RWPE2 (cell line): ENCODE measurements around the gene PPP1R14D.

ENCODE experiments used
- ATAC-seq: fragments of 200-7000 bp; cut with Tn5 transposase; 3 replicates; pipeline ENCODE4 v1.9.1; 2021; ENCODE audit warnings: low read depth
- DNase-seq: peaks from one replicate; pipeline ENCODE4 v3.0.0-alpha.2; 2020; ENCODE audit warnings: low spot score
- H3K27ac ChIP-seq: fragments of 450-650 bp; 2 replicates; pipeline ENCODE4 v1.5.1; 2017; ENCODE audit warnings: mild to moderate bottlenecking; ENCODE audit not compliant: poor library complexity, severe bottlenecking
- H3K27me3 ChIP-seq: fragments of 250-450 bp; sonication (Bioruptor Pico); 2 replicates; pipeline ENCODE4 v1.5.1; 2021; ENCODE audit warnings: mild to moderate bottlenecking, moderate library complexity; ENCODE audit not compliant: insufficient read depth, poor library complexity, severe bottlenecking
- H3K36me3 ChIP-seq: fragments of 250-450 bp; sonication (Bioruptor Pico); 2 replicates; pipeline ENCODE4 v1.5.1; 2020; ENCODE audit warnings: low read depth, mild to moderate bottlenecking, moderate library complexity
- H3K4me1 ChIP-seq: fragments of 250-450 bp; sonication (Bioruptor Pico); 2 replicates; pipeline ENCODE4 v1.5.1; 2021; ENCODE audit warnings: mild to moderate bottlenecking, moderate library complexity; ENCODE audit not compliant: insufficient read depth, poor library complexity, severe bottlenecking
- H3K4me3 ChIP-seq: fragments of 250-450 bp; sonication (Bioruptor Pico); 2 replicates; pipeline ENCODE4 v1.5.1; 2021; ENCODE audit warnings: mild to moderate bottlenecking, moderate library complexity; ENCODE audit not compliant: severe bottlenecking
- H3K9me3 ChIP-seq: fragments of 250-450 bp; sonication (Bioruptor Pico); 2 replicates; pipeline ENCODE4 v1.5.1; 2021; ENCODE audit warnings: mild to moderate bottlenecking, moderate library complexity; ENCODE audit not compliant: severe bottlenecking
- TF ChIP-seq, protein P1 (sequence below): fragments of 450-650 bp; IDR thresholded peaks from one replicate; pipeline ENCODE4 v1.5.1; 2017; ENCODE audit warnings: mild to moderate bottlenecking, moderate library complexity; ENCODE audit not compliant: poor library complexity, severe bottlenecking

The PPP1R14D gene

DNA sequence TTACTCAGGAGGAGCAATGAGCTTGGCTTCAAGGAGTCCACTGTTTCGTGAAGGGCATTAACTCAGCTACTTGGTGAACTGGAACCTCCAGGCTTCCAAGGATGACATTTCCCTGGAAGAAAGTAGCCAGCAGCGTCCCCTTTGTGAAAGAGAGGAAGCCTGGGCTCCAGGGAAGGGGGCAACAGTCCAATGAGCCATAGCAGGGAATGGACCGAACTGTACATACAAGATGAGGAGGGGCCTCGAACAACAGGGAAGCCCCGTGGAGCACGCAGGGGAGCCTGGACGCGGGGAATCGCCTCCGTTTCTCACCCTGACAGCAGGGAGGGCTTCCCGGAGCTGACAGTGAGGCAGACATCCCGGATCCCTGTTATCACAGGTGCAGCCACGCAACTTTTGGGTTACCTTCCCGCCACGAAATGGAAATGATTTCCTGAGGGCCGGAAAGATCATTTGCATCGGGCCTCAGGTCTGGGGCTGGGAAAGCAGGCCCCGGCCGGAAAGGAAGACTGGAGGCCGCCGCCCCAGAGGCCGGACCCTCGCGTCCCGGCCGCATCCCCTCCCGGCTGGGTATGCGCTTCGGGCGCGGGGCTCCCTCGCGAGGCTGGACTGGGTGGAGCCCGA, 14.9 kb upstream of the PPP1R14D start:
- Histone ChIP-seq H3K4me1 (peaks cover 24% of the 10 kb centered on the region), H3K27me3 (no peaks in the 10 kb centered on the region), H3K9me3 (no peaks in the 10 kb centered on the region), H3K36me3 (peaks cover 28% of the 10 kb centered on the region), H3K27ac (peak overlapping the region; percentile 90), H3K4me3 (peak overlapping the region; percentile 61)
- ATAC-seq (no peak), DNase-seq (no peak)
- TF ChIP-seq, protein P1, sequence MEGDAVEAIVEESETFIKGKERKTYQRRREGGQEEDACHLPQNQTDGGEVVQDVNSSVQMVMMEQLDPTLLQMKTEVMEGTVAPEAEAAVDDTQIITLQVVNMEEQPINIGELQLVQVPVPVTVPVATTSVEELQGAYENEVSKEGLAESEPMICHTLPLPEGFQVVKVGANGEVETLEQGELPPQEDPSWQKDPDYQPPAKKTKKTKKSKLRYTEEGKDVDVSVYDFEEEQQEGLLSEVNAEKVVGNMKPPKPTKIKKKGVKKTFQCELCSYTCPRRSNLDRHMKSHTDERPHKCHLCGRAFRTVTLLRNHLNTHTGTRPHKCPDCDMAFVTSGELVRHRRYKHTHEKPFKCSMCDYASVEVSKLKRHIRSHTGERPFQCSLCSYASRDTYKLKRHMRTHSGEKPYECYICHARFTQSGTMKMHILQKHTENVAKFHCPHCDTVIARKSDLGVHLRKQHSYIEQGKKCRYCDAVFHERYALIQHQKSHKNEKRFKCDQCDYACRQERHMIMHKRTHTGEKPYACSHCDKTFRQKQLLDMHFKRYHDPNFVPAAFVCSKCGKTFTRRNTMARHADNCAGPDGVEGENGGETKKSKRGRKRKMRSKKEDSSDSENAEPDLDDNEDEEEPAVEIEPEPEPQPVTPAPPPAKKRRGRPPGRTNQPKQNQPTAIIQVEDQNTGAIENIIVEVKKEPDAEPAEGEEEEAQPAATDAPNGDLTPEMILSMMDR: no peak

DNA sequence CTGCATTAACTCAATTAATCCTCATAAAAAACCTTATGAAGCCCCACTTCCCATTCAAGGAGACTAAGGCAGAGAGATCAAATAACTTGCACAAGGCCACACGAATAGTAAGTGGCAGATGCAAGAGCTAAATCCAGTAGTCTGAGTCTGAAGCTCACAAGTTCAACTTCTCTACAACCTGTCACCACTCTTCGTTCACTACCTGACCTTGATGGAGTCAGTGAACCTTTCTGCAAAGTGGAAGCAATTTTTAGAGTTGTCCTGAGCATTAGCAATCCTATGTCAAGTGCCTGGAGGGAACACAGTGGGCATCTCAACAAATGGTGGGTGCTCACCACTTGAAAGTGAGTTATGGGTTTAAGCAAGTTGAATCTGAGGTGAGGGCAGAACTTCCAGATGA, 13.2 kb upstream of the PPP1R14D start:
- TF ChIP-seq, protein P1: no peak
- no peak for ATAC-seq
- no peaks in the 10 kb centered on the region for H3K27me3 ChIP-seq

DNA sequence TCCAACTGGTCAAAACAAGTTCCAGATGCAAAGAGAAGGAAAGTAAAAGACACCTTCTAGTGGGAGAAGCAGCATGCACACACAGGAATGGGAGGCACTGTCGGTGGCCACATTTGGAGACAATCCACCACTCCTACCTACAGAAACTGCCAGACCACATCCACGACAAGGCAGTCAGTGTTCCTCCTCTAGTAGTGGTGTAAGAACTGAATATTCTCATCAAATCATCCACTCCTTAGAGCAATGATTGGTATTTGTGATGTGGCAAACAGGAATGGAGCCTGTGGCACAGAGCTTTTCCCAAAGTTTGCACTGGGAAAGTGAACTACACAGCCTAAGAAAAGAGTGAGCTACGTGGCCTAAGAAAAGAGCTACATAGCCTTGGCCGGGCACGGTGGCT, 10.2 kb upstream of the PPP1R14D start:
- Histone ChIP-seq H3K9me3 (no peaks in the 10 kb centered on the region), H3K4me3 (no peak overlapping the region), H3K27me3 (no peaks in the 10 kb centered on the region), H3K36me3 (no peaks in the 10 kb centered on the region), H3K27ac (no peak overlapping the region), H3K4me1 (peaks cover 20% of the 10 kb centered on the region)
- TF ChIP-seq, protein P1: no peak
- ATAC-seq (no peak), DNase-seq (no peak)

More for the DNA sequence above, 13.2 kb upstream of the PPP1R14D start:
- peaks cover 7% of the 10 kb centered on the region for H3K4me1 ChIP-seq
- H3K27ac ChIP-seq: no peak overlapping the region
- no peak overlapping the region for H3K4me3 ChIP-seq
- H3K36me3 ChIP-seq: peaks cover 12% of the 10 kb centered on the region
- H3K9me3 ChIP-seq: no peaks in the 10 kb centered on the region
- DNase-seq: no peak

DNA sequence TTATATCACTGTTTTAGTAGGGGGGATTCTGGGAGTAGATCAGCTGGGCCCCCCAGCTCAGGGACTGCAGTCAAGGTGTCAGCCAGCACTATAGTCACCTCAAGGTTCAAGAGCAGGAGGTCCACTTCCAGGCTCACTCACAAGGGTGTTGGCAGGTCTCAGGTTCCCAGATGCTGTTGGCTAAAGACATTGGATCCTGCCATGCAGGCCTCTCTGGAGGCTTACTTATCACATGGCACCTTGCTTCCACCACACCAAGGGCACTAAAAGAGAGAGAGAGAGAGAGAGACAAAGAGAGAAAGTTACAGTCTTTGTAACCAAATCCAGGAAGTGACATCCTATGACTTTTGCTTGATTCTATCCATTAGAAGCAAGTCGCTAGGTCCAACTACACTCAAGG, 7.5 kb upstream of the PPP1R14D start:
- H3K27ac ChIP-seq: peak overlapping the region; percentile 80
- ATAC-seq (no peak), DNase-seq (no peak)
- H3K4me3 ChIP-seq: no peak overlapping the region
- H3K9me3 ChIP-seq: no peaks in the 10 kb centered on the region
- TF ChIP-seq, protein P1: no peak
- H3K36me3 ChIP-seq: no peaks in the 10 kb centered on the region
- H3K4me1 ChIP-seq: peaks cover 20% of the 10 kb centered on the region
- no peaks in the 10 kb centered on the region for H3K27me3 ChIP-seq

DNA sequence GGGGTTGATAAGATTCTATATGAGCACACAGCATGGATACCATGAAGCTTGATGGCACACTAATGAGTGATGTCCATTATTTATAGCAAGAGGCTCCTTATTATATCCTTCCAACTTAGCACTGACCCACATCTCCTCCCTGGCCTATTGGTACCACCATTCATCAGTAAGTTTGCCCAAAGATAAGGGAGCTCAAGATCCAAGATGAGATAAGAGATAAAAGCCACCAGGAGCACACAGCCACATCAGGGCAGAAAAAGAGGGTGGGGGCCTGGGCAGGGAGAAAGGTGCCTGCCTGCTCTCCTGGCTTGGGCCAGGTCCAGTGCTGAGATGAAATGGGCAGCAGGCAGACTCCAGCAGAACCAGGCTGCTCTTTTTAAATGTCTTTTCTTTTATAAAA, 4.4 kb upstream of the PPP1R14D start:
- Histone ChIP-seq H3K9me3 (no peaks in the 10 kb centered on the region), H3K27me3 (no peaks in the 10 kb centered on the region), H3K4me3 (no peak overlapping the region), H3K27ac (no peak overlapping the region), H3K4me1 (peaks cover 20% of the 10 kb centered on the region), H3K36me3 (no peaks in the 10 kb centered on the region)
- TF ChIP-seq, protein P1: no peak
- DNase-seq: no peak
- no peak for ATAC-seq
